Smooth muscle cell (in vitro differentiated cells): ENCODE data around the gene ATE1. TPM values are rescaled to one million over a fixed set of nuclear protein-coding genes. Genes with fewer than 3 reads are reported as not detected.
A peak's percentile ranks its signal among the peaks of the same experiment; 100 is the strongest.

Experiments used
- DNase-seq: peaks from one replicate; lab custom pipeline; 2025; ENCODE audit not compliant: unreplicated experiment; lab: John Stamatoyannopoulos, UW
- H2AFZ ChIP-seq: fragments of 200-600 bp; sonication (generic); 2 replicates; pipeline ENCODE4 v1.6.0; 2016; ENCODE audit warnings: antibody characterized with exemption, low read depth, mild to moderate bottlenecking
- H3F3A ChIP-seq: fragments of 200-600 bp; sonication (generic); 2 replicates; pipeline ENCODE4 v1.6.0; 2017; ENCODE audit warnings: antibody characterized with exemption, low read depth
- H3K27ac ChIP-seq: fragments of 200-600 bp; sonication (generic); 2 replicates; pipeline ENCODE4 v1.5.1; 2016; ENCODE audit warnings: low read depth, mild to moderate bottlenecking
- H3K27me3 ChIP-seq: fragments of 200-600 bp; sonication (generic); 2 replicates; pipeline ENCODE4 v1.6.1; 2016; ENCODE audit warnings: low read depth, mild to moderate bottlenecking
- H3K36me3 ChIP-seq: fragments of 200-600 bp; sonication (generic); 2 replicates; pipeline ENCODE4 v1.5.1; 2016; ENCODE audit warnings: low read depth
- H3K4me1 ChIP-seq: fragments of 200-600 bp; sonication (generic); 2 replicates; pipeline ENCODE4 v1.5.1; 2016; ENCODE audit warnings: low read depth
- H3K4me2 ChIP-seq: fragments of 200-600 bp; sonication (generic); 2 replicates; pipeline ENCODE4 v1.6.0; 2016; ENCODE audit warnings: mild to moderate bottlenecking
- H3K4me3 ChIP-seq: fragments of 200-600 bp; sonication (generic); 2 replicates; pipeline ENCODE4 v1.5.1; 2016; ENCODE audit warnings: mild to moderate bottlenecking
- H3K79me2 ChIP-seq: fragments of 200-600 bp; sonication (generic); 2 replicates; pipeline ENCODE4 v1.6.0; 2016; ENCODE audit warnings: low read depth, mild to moderate bottlenecking
- H3K9ac ChIP-seq: fragments of 200-600 bp; sonication (generic); 2 replicates; pipeline ENCODE4 v1.6.0; 2016; ENCODE audit warnings: low read depth
- H3K9me3 ChIP-seq: fragments of 200-600 bp; sonication (generic); replicated peaks from 2 replicates; pipeline ENCODE4 v1.5.1; 2016; ENCODE audit warnings: low read depth
- H4K20me1 ChIP-seq: fragments of 200-600 bp; sonication (generic); 2 replicates; pipeline ENCODE4 v1.6.0; 2016; ENCODE audit warnings: low read depth
- CTCF ChIP-seq: fragments of 200-600 bp; sonication (generic); IDR thresholded peaks from 2 replicates; pipeline ENCODE4 v1.5.1; 2017; ENCODE audit warnings: borderline replicate concordance, mild to moderate bottlenecking, antibody characterized with exemption; ENCODE audit not compliant: insufficient read depth, poor library complexity, severe bottlenecking
- WGBS: methylation state at CpG from one replicate; pipeline ENCODE4 v1.1.7; 2016; ENCODE audit warnings: low lambda C conversion rate; 5-methylcytosine and 5-hydroxymethylcytosine counted together
- polyA plus RNA-seq: library from polyadenylated mRNA; unstranded; fragments of >200 nt; fragmentation: Nextera tagmentation; extraction: Ambion mirVana; gene quantifications from 2 replicates; pipeline ENCODE4 v1.2.1, GENCODE V29; 2016
- total RNA-seq: library from RNA; depleted of rRNA; stranded (reverse); fragments of >200 nt; gene quantifications from 2 replicates; pipeline ENCODE4 v1.2.3, GENCODE V29; 2014

The ATE1 gene
- total and polyA plus RNA-seq, 2 experiments from 2014 or later, result 9.1 to 20.7 TPM

- peaks cover 4% of the 10 kb centered on the region for H3F3A ChIP-seq
- no peak for DNase-seq
- H3K79me2 ChIP-seq, result no peaks in the 10 kb centered on the region
- H2AFZ ChIP-seq, result no peak overlapping the region
- no peak overlapping the region for H3K4me3 ChIP-seq
- no peaks in the 10 kb centered on the region for H3K36me3 ChIP-seq
- no peak overlapping the region for H3K9ac ChIP-seq
- H3K27ac ChIP-seq, result no peak overlapping the region
- TF ChIP-seq CTCF, result no peak
- H3K4me1 ChIP-seq, result peaks cover 16% of the 10 kb centered on the region
- H4K20me1 ChIP-seq, result no peaks in the 10 kb centered on the region
- H3K27me3 ChIP-seq, result no peaks in the 10 kb centered on the region
- no peak overlapping the region for H3K4me2 ChIP-seq
- WGBS, result 71% methylated on average over 16 of the region's 16 CpGs
- H3K9me3 ChIP-seq, result no peaks in the 10 kb centered on the region
These were observed 195.0 kb downstream of the ATE1 start for GRCh38 chr10:121732656-121733445.

GRCh38 chr10:121732172-121732571, 195.7 kb downstream of the ATE1 start:
- peaks cover 16% of the 10 kb centered on the region for H3K4me1 ChIP-seq
- H3K4me3 ChIP-seq, result no peak overlapping the region
- H3K27me3 ChIP-seq, result no peaks in the 10 kb centered on the region
- TF ChIP-seq CTCF, result no peak
- H2AFZ ChIP-seq, result no peak overlapping the region
- 69% methylated on average over 3 of the region's 3 CpGs for WGBS
- no peak overlapping the region for H3K4me2 ChIP-seq
- H3K9ac ChIP-seq, result no peak overlapping the region
- H3K9me3 ChIP-seq, result no peaks in the 10 kb centered on the region
- no peaks in the 10 kb centered on the region for H3K79me2 ChIP-seq
- H4K20me1 ChIP-seq, result no peaks in the 10 kb centered on the region
- DNase-seq, result no peak
- no peak overlapping the region for H3K27ac ChIP-seq
- peaks cover 4% of the 10 kb centered on the region for H3F3A ChIP-seq
- no peaks in the 10 kb centered on the region for H3K36me3 ChIP-seq

GRCh38 chr10:121724282-121724681, 203.5 kb downstream of the ATE1 start:
- Histone ChIP-seq H3K9ac (no peak overlapping the region), H3F3A (no peaks in the 10 kb centered on the region), H3K27ac (no peak overlapping the region), H3K9me3 (no peaks in the 10 kb centered on the region), H3K4me3 (no peak overlapping the region), H3K27me3 (no peaks in the 10 kb centered on the region), H3K4me2 (no peak overlapping the region), H3K79me2 (no peaks in the 10 kb centered on the region), H4K20me1 (no peaks in the 10 kb centered on the region), H2AFZ (no peak overlapping the region), H3K36me3 (no peaks in the 10 kb centered on the region), H3K4me1 (no peaks in the 10 kb centered on the region)
- no peak for DNase-seq
- no peak for TF ChIP-seq CTCF

- no peaks in the 10 kb centered on the region for H4K20me1 ChIP-seq
- H3K79me2 ChIP-seq, result no peaks in the 10 kb centered on the region
- H2AFZ ChIP-seq, result peak overlapping the region; percentile 3
- H3K4me2 ChIP-seq, result no peak overlapping the region
- no peak overlapping the region for H3K9ac ChIP-seq
- H3K9me3 ChIP-seq, result no peaks in the 10 kb centered on the region
- no peaks in the 10 kb centered on the region for H3K27me3 ChIP-seq
- WGBS, result 55% methylated on average over 3 of the region's 3 CpGs
- H3K4me3 ChIP-seq, result no peak overlapping the region
- H3K36me3 ChIP-seq, result no peaks in the 10 kb centered on the region
- no peaks in the 10 kb centered on the region for H3F3A ChIP-seq
- no peak overlapping the region for H3K27ac ChIP-seq
- no peak for DNase-seq
- no peak for TF ChIP-seq CTCF
- no peaks in the 10 kb centered on the region for H3K4me1 ChIP-seq
These were observed 205.2 kb downstream of the ATE1 start for GRCh38 chr10:121722665-121723064.
